ENCODE results near the gene TANC1. TPM values are rescaled to one million over a fixed set of nuclear protein-coding genes. Genes with fewer than 3 reads are reported as not detected.

TANC1 gene
- total and polyA plus RNA-seq, 2 experiments from 2014 or later, result 8.2 to 12.1 TPM

DNA sequence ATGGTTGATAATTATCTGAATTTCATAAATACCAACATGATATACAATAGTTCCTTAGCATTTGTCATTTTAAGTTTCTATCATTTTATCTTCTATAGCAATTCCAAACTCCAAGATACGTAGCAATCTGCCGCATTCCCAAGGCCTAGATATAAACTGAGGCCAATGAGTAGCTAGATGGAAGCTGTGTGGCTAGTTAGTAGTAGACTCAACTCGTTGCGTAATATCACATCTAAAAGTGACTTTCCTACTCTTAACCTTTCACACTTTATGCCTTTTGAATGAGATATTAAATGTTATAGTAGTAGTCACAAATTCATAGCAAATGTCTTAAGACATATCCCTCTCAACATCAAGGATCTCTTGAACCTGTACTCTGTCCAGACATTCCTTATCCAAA is 284.5 kb downstream of the TANC1 start:
- no peaks in the 10 kb centered on the region for H3K27me3 ChIP-seq (replicated peaks; ENCODE audit: insufficient read depth)
- 0 out of 2 replicates have a peak, but pooled peaks cover 3% of the 10 kb centered on the region for H3K36me3 ChIP-seq (ENCODE audit: low read depth)
- no peak overlapping the region for H2AFZ ChIP-seq
- H3F3A ChIP-seq (ENCODE audit: insufficient read depth), result peaks cover 16% of the 10 kb centered on the region
- H3K79me2 ChIP-seq (ENCODE audit: insufficient read depth), result no peaks in the 10 kb centered on the region
- H3K9ac ChIP-seq, result no peak overlapping the region
- DNase-seq, result no peak
- WGBS, 2 experiments (ENCODE audit: low coverage in 1 of 2, low lambda C conversion rate in 2 of 2, missing lambda C conversion rate in 2 of 2), result 98% methylated on average over 4 of the region's 4 CpGs
- 0 out of 2 replicates have a peak, but pooled peaks cover 6% of the 10 kb centered on the region for H3K9me2 ChIP-seq (ENCODE audit: insufficient read depth)
- no peak for TF ChIP-seq EZH2 (IDR thresholded peaks at IDR 0.05; ENCODE audit: insufficient read depth, poor library complexity, severe bottlenecking)
- TF ChIP-seq EZH2phosphoT487 (IDR thresholded peaks at IDR 0.05; ENCODE audit: insufficient read depth, low read depth), result no peak
- H3K4me1 ChIP-seq (ENCODE audit: insufficient read depth), result peaks cover 17% of the 10 kb centered on the region; the same call in 1 of the 2 replicates
- in situ Hi-C loops (cut with MboI), result no loop called here
- no peak overlapping the region for H3K4me2 ChIP-seq (ENCODE audit: unreplicated experiment)
- H3K27ac ChIP-seq, result no peak overlapping the region
- no peaks in the 10 kb centered on the region for H3K9me3 ChIP-seq (ENCODE audit: low read depth)
- no peaks in the 10 kb centered on the region for H4K20me1 ChIP-seq (ENCODE audit: insufficient read depth)
- no peak overlapping the region for H3K4me3 ChIP-seq

DNA sequence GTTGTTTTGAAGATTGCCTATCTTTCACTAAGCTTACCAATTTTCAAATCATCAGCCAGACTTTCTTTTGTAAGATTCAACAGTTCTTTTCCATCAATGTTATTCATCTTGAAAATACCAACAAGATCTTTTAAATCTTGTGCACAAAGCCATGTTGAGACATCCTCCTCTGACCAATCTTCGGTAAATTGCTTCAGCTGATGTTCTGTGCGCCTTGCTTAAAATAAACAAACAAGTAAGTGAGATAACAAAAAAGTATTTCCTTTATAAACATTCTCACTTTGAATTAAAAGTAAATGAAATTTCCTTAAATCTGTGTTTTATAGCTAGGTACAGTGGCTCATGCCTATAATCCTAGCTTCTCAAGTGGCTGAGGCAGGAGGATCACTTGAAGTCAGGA is 287.7 kb downstream of the TANC1 start:
- H3K9ac ChIP-seq, result no peak overlapping the region
- no peak for DNase-seq
- TF ChIP-seq EZH2 (IDR thresholded peaks at IDR 0.05; ENCODE audit: insufficient read depth, poor library complexity, severe bottlenecking), result no peak
- no peak for TF ChIP-seq EZH2phosphoT487 (IDR thresholded peaks at IDR 0.05; ENCODE audit: insufficient read depth, low read depth)

DNA sequence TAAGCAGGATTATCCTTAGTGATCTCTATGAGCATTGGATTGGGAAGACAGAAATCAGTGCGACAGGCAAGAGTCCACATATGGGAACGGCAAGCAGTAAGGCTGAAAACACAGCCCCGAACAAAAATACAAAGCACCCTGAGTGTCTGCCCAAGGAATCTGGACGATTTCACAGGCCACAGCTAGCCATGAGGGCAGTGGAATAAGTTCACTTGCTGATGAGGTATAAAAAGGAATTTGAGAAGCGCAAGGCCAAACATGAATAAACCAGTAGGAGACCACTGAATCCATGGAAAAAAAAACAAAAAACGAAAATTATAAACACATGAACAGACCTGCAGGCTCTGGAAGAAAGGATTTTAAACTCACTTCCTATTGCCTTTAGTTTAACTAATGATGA is 293.8 kb downstream of the TANC1 start:
- Histone ChIP-seq H3K9me2 (ENCODE audit: insufficient read depth) (no peaks in the 10 kb centered on the region), H3K27me3 (replicated peaks; ENCODE audit: insufficient read depth) (no peaks in the 10 kb centered on the region), H4K20me1 (ENCODE audit: insufficient read depth) (no peaks in the 10 kb centered on the region), H3F3A (ENCODE audit: insufficient read depth) (no peaks in the 10 kb centered on the region), H3K9ac (no peak overlapping the region), H3K4me2 (ENCODE audit: unreplicated experiment) (no peak overlapping the region), H3K4me3 (no peak overlapping the region), H3K4me1 (ENCODE audit: insufficient read depth) (no peaks in the 10 kb centered on the region), H3K36me3 (ENCODE audit: low read depth) (0 out of 2 replicates have a peak, but pooled peaks cover 3% of the 10 kb centered on the region), H3K27ac (no peak overlapping the region), H3K9me3 (ENCODE audit: low read depth) (no peaks in the 10 kb centered on the region), H2AFZ (no peak overlapping the region), H3K79me2 (ENCODE audit: insufficient read depth) (no peaks in the 10 kb centered on the region)
- TF ChIP-seq EZH2phosphoT487 (IDR thresholded peaks at IDR 0.05; ENCODE audit: insufficient read depth, low read depth), result no peak
- TF ChIP-seq EZH2 (IDR thresholded peaks at IDR 0.05; ENCODE audit: insufficient read depth, poor library complexity, severe bottlenecking), result no peak
- in situ Hi-C loops (cut with MboI), result no loop called here
- WGBS, 2 experiments (ENCODE audit: low coverage in 1 of 2, low lambda C conversion rate in 2 of 2, missing lambda C conversion rate in 2 of 2), result 50 to 58% methylated on average over 6 of the region's 6 CpGs
- no peak for DNase-seq

More for the DNA sequence above, 287.7 kb downstream of the TANC1 start:
- H3K9me3 ChIP-seq (ENCODE audit: low read depth), result no peaks in the 10 kb centered on the region
- H3K4me2 ChIP-seq (ENCODE audit: unreplicated experiment), result no peak overlapping the region
- no peaks in the 10 kb centered on the region for H3K4me1 ChIP-seq (ENCODE audit: insufficient read depth)
- 66 to 73% methylated on average over 2 of the region's 2 CpGs for WGBS, 2 experiments (ENCODE audit: low coverage in 1 of 2, low lambda C conversion rate in 2 of 2, missing lambda C conversion rate in 2 of 2)
- H3K36me3 ChIP-seq (ENCODE audit: low read depth), result 0 out of 2 replicates have a peak, but pooled peaks cover 3% of the 10 kb centered on the region
- in situ Hi-C loops (cut with MboI), result no loop called here
- no peak overlapping the region for H2AFZ ChIP-seq
- H3K9me2 ChIP-seq (ENCODE audit: insufficient read depth), result 0 out of 2 replicates have a peak, but pooled peaks cover 6% of the 10 kb centered on the region
- H3K79me2 ChIP-seq (ENCODE audit: insufficient read depth), result no peaks in the 10 kb centered on the region
- H3K4me3 ChIP-seq, result no peak overlapping the region
- H3F3A ChIP-seq (ENCODE audit: insufficient read depth), result peaks cover 8% of the 10 kb centered on the region
- H3K27ac ChIP-seq, result no peak overlapping the region
- H3K27me3 ChIP-seq (replicated peaks; ENCODE audit: insufficient read depth), result no peaks in the 10 kb centered on the region
- no peaks in the 10 kb centered on the region for H4K20me1 ChIP-seq (ENCODE audit: insufficient read depth)

DNA sequence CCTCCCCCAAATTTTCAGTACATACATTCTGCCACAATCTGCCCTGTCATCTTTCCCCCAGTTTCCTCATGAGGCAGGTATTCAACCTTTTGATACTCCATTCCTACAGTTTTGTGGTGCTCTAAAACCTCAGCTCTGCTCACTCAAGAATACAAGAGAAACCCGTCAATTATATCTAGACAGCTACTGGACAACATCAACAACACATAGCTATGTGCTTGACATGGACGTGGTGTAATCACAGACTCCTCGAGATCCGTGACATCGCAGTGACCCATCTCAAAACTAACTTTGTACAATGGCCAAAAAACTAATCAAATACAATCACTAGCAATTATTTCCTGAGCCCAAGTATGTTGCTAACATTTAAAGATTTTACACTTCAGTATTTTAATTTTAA is 294.5 kb downstream of the TANC1 start:
- Histone ChIP-seq H3K27ac (no peak overlapping the region), H3K4me1 (ENCODE audit: insufficient read depth) (no peaks in the 10 kb centered on the region), H3K36me3 (ENCODE audit: low read depth) (no peaks in the 10 kb centered on the region), H3F3A (ENCODE audit: insufficient read depth) (no peaks in the 10 kb centered on the region), H4K20me1 (ENCODE audit: insufficient read depth) (no peaks in the 10 kb centered on the region), H3K4me3 (no peak overlapping the region), H3K9ac (no peak overlapping the region), H3K9me2 (ENCODE audit: insufficient read depth) (no peaks in the 10 kb centered on the region), H3K27me3 (replicated peaks; ENCODE audit: insufficient read depth) (no peaks in the 10 kb centered on the region), H2AFZ (no peak overlapping the region), H3K9me3 (ENCODE audit: low read depth) (no peaks in the 10 kb centered on the region), H3K79me2 (ENCODE audit: insufficient read depth) (no peaks in the 10 kb centered on the region), H3K4me2 (ENCODE audit: unreplicated experiment) (no peak overlapping the region)
- no peak for DNase-seq
- TF ChIP-seq EZH2 (IDR thresholded peaks at IDR 0.05; ENCODE audit: insufficient read depth, poor library complexity, severe bottlenecking), result no peak
- TF ChIP-seq EZH2phosphoT487 (IDR thresholded peaks at IDR 0.05; ENCODE audit: insufficient read depth, low read depth), result no peak
- in situ Hi-C loops (cut with MboI), result no loop called here
- 27 to 37% methylated on average over 5 of the region's 5 CpGs for WGBS, 2 experiments (ENCODE audit: low coverage in 1 of 2, low lambda C conversion rate in 2 of 2, missing lambda C conversion rate in 2 of 2)

DNA sequence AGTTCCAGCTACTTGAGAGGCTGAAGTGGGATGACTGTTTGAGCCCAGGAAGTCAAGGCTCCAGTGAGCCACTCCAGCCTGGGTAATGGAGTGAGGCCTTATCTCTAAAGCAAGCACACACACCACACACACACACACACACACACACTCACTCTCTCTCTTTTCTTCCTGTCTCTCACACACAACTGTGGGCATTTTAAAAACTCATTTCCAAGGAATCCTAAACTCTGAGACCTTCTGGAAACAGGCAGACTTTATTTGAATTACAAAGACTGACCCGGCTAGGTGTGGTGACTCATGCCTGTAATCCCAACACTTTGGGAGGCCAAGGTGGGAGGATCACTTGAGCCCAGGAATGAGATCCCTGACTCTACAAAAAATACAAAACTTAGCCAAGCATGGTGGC is 296.7 kb downstream of the TANC1 start:
- DNase-seq, result peak; percentile 9
- H3K4me1 ChIP-seq (ENCODE audit: insufficient read depth), result no peaks in the 10 kb centered on the region
- H4K20me1 ChIP-seq (ENCODE audit: insufficient read depth), result no peaks in the 10 kb centered on the region
- H3K9me2 ChIP-seq (ENCODE audit: insufficient read depth), result no peaks in the 10 kb centered on the region
- H3K36me3 ChIP-seq (ENCODE audit: low read depth), result no peaks in the 10 kb centered on the region
- no peaks in the 10 kb centered on the region for H3F3A ChIP-seq (ENCODE audit: insufficient read depth)
- H3K27me3 ChIP-seq (replicated peaks; ENCODE audit: insufficient read depth), result no peaks in the 10 kb centered on the region
- no peak overlapping the region for H3K27ac ChIP-seq
- H3K9ac ChIP-seq, result no peak overlapping the region
- TF ChIP-seq EZH2 (IDR thresholded peaks at IDR 0.05; ENCODE audit: insufficient read depth, poor library complexity, severe bottlenecking) (no peak), EZH2phosphoT487 (IDR thresholded peaks at IDR 0.05; ENCODE audit: insufficient read depth, low read depth) (no peak)
- WGBS, 2 experiments (ENCODE audit: low coverage in 1 of 2, low lambda C conversion rate in 2 of 2, missing lambda C conversion rate in 2 of 2), result 18 to 31% methylated on average over 1 of the region's 1 CpG
- H2AFZ ChIP-seq, result no peak overlapping the region
- H3K9me3 ChIP-seq (ENCODE audit: low read depth), result no peaks in the 10 kb centered on the region
- H3K79me2 ChIP-seq (ENCODE audit: insufficient read depth), result no peaks in the 10 kb centered on the region
- in situ Hi-C loops (cut with MboI), result no loop called here
- no peak overlapping the region for H3K4me2 ChIP-seq (ENCODE audit: unreplicated experiment)
- no peak overlapping the region for H3K4me3 ChIP-seq

Data from GM23248 (cell line).